IPS-18a (cell line): Measurements from ENCODE around the gene ABCA8.

Source experiments
- H3K27ac ChIP-seq: one replicate; pipeline ENCODE4 v1.5.1; 2013; ENCODE audit warnings: low read length
- H3K27me3 ChIP-seq: one replicate; pipeline ENCODE4 v1.6.1; 2013; ENCODE audit warnings: mild to moderate bottlenecking, low read length; ENCODE audit not compliant: control insufficient read depth, insufficient read depth
- H3K36me3 ChIP-seq: one replicate; pipeline ENCODE4 v1.6.1; 2013; ENCODE audit warnings: low read depth, low read length; ENCODE audit not compliant: control insufficient read depth
- H3K4me1 ChIP-seq: one replicate; pipeline ENCODE4 v1.6.1; 2013; ENCODE audit warnings: low read depth, low read length; ENCODE audit not compliant: control insufficient read depth
- H3K4me3 ChIP-seq: one replicate; pipeline ENCODE4 v1.5.1; 2013; ENCODE audit warnings: low read length
- H3K9ac ChIP-seq: one replicate; pipeline ENCODE4 v1.6.1; 2013; ENCODE audit warnings: mild to moderate bottlenecking, low read length, moderate library complexity
- H3K9me3 ChIP-seq: one replicate; pipeline ENCODE4 v1.6.1; 2013; ENCODE audit warnings: low read depth, low read length; ENCODE audit not compliant: control insufficient read depth

ABCA8 gene

DNA sequence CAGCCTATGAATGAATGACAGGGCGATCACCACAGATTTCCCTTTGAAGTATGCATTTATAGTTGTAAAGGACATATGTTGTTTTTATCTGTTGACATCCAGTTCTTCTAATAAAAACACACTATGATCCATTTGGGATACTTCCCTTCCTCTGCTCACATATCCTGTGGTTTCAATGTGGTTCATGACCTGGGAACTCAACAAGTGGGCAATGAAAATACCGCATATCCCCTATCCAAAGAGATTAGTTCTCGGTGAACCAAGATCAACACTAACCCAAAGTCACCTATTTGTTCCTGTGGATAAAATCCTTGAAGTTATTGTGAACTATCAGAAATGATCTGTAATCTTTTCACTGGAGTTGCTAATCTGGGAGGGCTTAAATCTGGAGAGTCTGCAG lies 16.0 kb downstream of the ABCA8 start:
- no peak overlapping the region for H3K9ac ChIP-seq
- H3K4me3 ChIP-seq: no peak overlapping the region
- H3K36me3 ChIP-seq: no peaks in the 10 kb centered on the region
- no peaks in the 10 kb centered on the region for H3K4me1 ChIP-seq
- no peaks in the 10 kb centered on the region for H3K9me3 ChIP-seq
- no peak overlapping the region for H3K27ac ChIP-seq
- no peaks in the 10 kb centered on the region for H3K27me3 ChIP-seq

GRCh38 chr17:68937890-68938514 lies 17.2 kb downstream of the ABCA8 start:
- H3K4me3 ChIP-seq: no peak overlapping the region
- H3K36me3 ChIP-seq: no peaks in the 10 kb centered on the region
- H3K27me3 ChIP-seq: no peaks in the 10 kb centered on the region
- no peaks in the 10 kb centered on the region for H3K4me1 ChIP-seq
- H3K27ac ChIP-seq: no peak overlapping the region
- H3K9me3 ChIP-seq: no peaks in the 10 kb centered on the region
- H3K9ac ChIP-seq: no peak overlapping the region

GRCh38 chr17:68927516-68927915 lies 27.7 kb downstream of the ABCA8 start:
- H3K4me1 ChIP-seq: no peaks in the 10 kb centered on the region
- H3K9me3 ChIP-seq: no peaks in the 10 kb centered on the region
- H3K9ac ChIP-seq: no peak overlapping the region
- H3K36me3 ChIP-seq: no peaks in the 10 kb centered on the region
- no peak overlapping the region for H3K4me3 ChIP-seq
- no peaks in the 10 kb centered on the region for H3K27me3 ChIP-seq
- no peak overlapping the region for H3K27ac ChIP-seq

DNA sequence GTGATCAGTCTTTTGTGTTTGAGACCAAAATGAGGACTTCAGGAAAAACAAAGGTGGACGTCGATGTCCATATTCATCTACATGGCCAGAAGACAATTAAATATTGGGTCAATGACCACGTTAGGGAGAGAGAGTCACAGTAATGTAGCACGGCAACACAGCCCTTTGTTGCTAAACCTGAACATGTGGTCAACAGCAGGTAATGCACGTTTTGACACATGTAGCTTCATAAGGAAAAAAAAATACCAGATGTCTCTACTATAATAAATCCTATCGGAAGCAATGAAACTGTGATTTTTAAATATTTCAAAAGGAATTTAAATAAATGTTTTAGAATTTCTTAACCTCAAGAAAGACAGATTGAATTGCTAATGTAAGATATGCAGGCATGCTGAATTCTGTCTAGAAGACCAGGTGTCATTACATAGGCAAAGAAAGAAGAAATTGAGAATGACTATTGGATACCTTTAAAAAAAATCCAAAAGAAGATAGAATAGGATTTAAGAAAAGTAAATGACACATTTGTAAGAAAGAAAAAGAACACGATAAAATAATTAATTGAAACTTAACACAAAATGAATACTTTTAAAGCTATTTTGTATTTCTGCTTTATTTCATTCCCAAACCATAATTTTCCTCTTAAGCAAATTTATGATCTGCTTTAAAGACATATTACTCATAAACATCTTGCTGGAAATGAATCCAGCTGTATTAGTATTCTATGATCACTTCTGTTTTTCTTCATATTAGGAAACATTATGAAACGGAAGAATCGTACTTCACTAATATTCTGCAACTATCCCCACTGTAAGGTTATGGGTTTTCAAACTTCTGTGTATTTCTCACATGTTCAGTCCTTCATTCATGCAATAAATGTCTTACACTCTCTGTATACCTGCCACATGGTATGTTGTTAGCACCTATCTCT lies 30.1 kb downstream of the ABCA8 start:
- no peak overlapping the region for H3K27ac ChIP-seq
- H3K36me3 ChIP-seq: no peaks in the 10 kb centered on the region
- no peaks in the 10 kb centered on the region for H3K9me3 ChIP-seq
- H3K4me3 ChIP-seq: no peak overlapping the region
- no peaks in the 10 kb centered on the region for H3K4me1 ChIP-seq
- H3K27me3 ChIP-seq: no peaks in the 10 kb centered on the region
- no peak overlapping the region for H3K9ac ChIP-seq

- Histone ChIP-seq H3K9ac (no peak overlapping the region), H3K27ac (no peak overlapping the region), H3K9me3 (no peaks in the 10 kb centered on the region), H3K27me3 (no peaks in the 10 kb centered on the region), H3K4me1 (no peaks in the 10 kb centered on the region), H3K36me3 (no peaks in the 10 kb centered on the region), H3K4me3 (no peak overlapping the region)
Observed at GRCh38 chr17:68910789-68911431, 44.3 kb downstream of the ABCA8 start.

GRCh38 chr17:68910251-68910705 lies 44.9 kb downstream of the ABCA8 start:
- no peaks in the 10 kb centered on the region for H3K9me3 ChIP-seq

DNA sequence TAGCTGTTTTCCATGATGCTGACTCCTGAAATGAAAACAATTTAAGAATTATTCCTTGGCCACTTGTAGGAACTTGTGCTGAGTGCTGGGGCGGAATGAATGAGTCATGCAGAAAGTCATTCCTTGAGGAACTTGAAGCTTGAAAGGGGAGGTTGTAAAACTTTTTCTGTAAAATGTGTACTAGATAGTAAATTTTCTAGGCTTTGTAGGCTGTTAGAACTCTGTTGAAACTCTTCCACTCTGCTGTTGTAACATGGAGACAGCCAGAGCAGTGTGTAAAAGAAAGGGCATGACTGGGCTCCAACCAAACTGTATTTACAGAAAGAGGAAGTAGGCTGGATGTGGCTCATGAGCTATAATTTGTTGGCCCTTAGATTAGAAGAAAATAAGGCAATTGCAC lies 46.1 kb downstream of the ABCA8 start:
- Histone ChIP-seq H3K9me3 (no peaks in the 10 kb centered on the region), H3K4me3 (no peak overlapping the region), H3K27me3 (no peaks in the 10 kb centered on the region), H3K4me1 (no peaks in the 10 kb centered on the region), H3K9ac (no peak overlapping the region), H3K27ac (no peak overlapping the region), H3K36me3 (no peaks in the 10 kb centered on the region)

More at GRCh38 chr17:68910251-68910705, 44.9 kb downstream of the ABCA8 start:
- no peaks in the 10 kb centered on the region for H3K4me1 ChIP-seq
- no peaks in the 10 kb centered on the region for H3K36me3 ChIP-seq
- H3K9ac ChIP-seq: no peak overlapping the region
- H3K27ac ChIP-seq: no peak overlapping the region
- H3K27me3 ChIP-seq: no peaks in the 10 kb centered on the region
- H3K4me3 ChIP-seq: no peak overlapping the region

DNA sequence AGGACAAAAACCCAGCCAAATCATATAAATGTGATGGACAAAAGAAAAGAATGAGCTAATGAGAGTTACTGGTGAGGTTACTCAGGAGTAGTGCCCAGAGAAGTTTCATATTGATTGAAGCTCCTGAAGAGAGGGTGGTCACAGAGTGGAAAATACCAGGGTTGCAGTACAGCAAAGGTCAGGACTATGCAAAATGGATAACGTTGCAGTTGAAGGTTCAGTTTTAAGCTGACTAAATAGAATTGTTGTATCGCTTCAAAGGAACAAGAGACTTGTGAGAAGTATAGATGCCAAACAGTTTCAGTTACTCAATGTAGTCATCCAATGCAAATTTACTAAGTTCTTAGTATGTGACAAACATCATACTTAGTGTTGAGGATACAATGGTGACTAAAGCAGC lies 47.1 kb downstream of the ABCA8 start:
- Histone ChIP-seq H3K27me3 (no peaks in the 10 kb centered on the region), H3K4me1 (no peaks in the 10 kb centered on the region), H3K4me3 (no peak overlapping the region), H3K36me3 (no peaks in the 10 kb centered on the region), H3K9me3 (no peaks in the 10 kb centered on the region), H3K27ac (no peak overlapping the region), H3K9ac (no peak overlapping the region)

DNA sequence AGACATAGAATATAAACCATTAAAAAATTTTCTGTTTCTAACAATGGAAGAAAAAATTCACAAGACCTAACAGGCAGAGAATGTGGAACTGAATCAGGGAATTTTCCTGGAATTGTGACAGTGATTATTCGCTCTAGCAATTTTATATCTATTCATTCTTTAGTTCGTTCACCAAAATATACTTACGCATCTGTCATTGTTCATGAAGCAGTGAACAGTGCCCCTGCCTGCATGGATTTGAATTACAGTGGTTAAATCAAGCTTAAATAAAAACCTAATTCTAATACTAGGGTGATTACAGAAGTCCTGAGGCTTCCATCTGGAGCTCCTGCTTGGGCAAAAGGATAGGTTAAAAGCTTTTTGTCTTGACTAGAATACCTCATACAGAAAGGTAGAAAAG lies 48.6 kb downstream of the ABCA8 start:
- Histone ChIP-seq H3K36me3 (no peaks in the 10 kb centered on the region), H3K27me3 (no peaks in the 10 kb centered on the region), H3K9ac (no peak overlapping the region), H3K4me1 (no peaks in the 10 kb centered on the region), H3K27ac (no peak overlapping the region), H3K4me3 (no peak overlapping the region), H3K9me3 (no peaks in the 10 kb centered on the region)

DNA sequence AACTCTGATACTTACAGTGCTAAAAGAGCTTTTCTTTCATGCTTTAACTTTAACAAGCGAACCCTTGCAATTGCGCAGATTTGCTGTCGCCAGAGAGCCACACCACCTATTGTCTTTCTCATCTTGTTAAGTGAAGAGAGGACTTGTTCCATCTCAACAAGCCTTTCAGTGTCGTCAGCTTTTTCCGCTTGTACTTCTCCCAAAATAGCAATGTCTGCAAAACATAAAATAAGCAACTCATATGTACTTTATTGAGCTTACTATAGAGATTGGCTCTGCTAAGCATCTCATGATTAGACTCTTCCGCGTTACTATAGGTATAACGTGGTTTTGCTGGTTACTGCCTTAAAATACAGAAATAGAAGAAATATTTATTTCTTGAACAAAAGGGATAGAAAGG lies 51.9 kb downstream of the ABCA8 start:
- no peaks in the 10 kb centered on the region for H3K36me3 ChIP-seq
- H3K27ac ChIP-seq: no peak overlapping the region
- H3K4me1 ChIP-seq: no peaks in the 10 kb centered on the region
- no peaks in the 10 kb centered on the region for H3K9me3 ChIP-seq
- H3K4me3 ChIP-seq: no peak overlapping the region
- H3K9ac ChIP-seq: no peak overlapping the region
- H3K27me3 ChIP-seq: no peaks in the 10 kb centered on the region

DNA sequence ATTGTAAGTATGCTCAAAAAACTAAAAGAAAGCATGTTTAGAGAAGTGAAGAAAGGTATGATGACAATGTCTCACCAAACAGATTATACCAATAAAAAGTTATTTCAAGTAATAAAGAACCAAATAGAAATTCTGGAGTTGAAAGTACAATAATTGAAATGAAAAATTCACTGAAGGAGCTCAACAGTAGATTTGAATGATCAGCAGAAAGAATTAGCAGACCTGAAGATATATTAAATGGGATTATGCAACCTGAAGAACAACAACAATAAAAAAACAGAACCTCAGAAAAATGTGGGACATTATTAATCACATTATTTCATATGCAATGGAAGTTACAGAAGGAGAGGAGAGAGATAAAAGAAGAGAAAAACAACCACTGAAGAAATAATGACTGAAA lies 57.6 kb downstream of the ABCA8 start:
- Histone ChIP-seq H3K9me3 (no peaks in the 10 kb centered on the region), H3K27ac (no peak overlapping the region), H3K36me3 (no peaks in the 10 kb centered on the region), H3K4me3 (no peak overlapping the region), H3K4me1 (no peaks in the 10 kb centered on the region), H3K9ac (no peak overlapping the region), H3K27me3 (no peaks in the 10 kb centered on the region)
